CD1c-positive myeloid dendritic cell (primary cell): Measurements from ENCODE around the gene FCRL1.
A peak's percentile ranks its signal among the peaks of the same experiment; 100 is the strongest.

Experiments used
- DNase-seq: peaks from one replicate; pipeline ENCODE4 v3.0.0-alpha.2; 2016; ENCODE audit errors: extremely low spot score

Gene FCRL1, protein sequence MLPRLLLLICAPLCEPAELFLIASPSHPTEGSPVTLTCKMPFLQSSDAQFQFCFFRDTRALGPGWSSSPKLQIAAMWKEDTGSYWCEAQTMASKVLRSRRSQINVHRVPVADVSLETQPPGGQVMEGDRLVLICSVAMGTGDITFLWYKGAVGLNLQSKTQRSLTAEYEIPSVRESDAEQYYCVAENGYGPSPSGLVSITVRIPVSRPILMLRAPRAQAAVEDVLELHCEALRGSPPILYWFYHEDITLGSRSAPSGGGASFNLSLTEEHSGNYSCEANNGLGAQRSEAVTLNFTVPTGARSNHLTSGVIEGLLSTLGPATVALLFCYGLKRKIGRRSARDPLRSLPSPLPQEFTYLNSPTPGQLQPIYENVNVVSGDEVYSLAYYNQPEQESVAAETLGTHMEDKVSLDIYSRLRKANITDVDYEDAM

GRCh38 chr1:157819896-157820295 is at the start of gene FCRL1:
Gene FCRL1, minus strand, starts transcription at chr1:157820120. Its CDS starts 83 bp downstream, at chr1:157820037.
- DNase-seq = peak; percentile 38

GRCh38 chr1:157868654-157869053 is 48.7 kb upstream of the FCRL1 start:
- no peak for DNase-seq

- DNase-seq = no peak
Observed at GRCh38 chr1:157862114-157863070, 42.5 kb upstream of the FCRL1 start.

DNA sequence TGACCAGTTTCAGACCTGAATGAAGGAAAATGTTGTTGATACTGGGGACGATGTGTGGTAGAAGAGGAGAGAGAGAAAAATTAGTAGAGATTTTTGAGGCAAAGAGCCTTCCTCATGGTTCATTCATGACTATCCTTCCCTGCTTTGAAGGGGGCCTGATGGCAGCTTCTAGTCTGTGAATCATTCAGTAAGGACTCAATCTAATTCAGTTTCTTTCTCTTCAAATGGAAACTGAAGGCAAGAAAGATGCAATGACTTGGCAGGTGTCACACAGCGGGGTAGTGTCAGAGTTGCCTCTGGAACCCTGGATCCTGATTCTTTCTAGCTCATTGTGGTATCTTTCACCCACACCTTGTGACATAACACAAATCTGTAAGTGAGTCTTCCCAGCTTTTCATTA is 36.6 kb upstream of the FCRL1 start:
- no peak for DNase-seq

DNA sequence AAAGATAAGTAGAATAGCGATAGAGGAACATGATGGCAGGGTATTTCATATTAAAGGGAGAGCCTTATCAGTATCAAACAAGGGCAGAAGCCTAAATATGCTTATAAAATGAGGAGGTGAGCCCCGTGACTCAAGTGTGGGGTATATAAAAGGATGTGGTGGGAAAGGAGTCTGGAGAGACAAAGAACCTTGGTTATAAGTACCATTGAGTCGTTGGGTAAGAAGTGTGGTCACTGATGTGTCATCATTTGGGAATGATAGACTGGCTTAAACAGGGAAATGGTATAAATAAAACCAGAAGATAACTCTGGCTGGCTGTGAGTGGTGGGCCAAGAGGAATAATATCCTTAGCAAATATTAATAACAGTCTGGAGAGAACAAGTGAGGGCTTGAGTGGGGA is 32.6 kb upstream of the FCRL1 start:
- DNase-seq = no peak

- DNase-seq = peak; percentile 45
Observed at GRCh38 chr1:157849229-157849875, 29.4 kb upstream of the FCRL1 start.

DNA sequence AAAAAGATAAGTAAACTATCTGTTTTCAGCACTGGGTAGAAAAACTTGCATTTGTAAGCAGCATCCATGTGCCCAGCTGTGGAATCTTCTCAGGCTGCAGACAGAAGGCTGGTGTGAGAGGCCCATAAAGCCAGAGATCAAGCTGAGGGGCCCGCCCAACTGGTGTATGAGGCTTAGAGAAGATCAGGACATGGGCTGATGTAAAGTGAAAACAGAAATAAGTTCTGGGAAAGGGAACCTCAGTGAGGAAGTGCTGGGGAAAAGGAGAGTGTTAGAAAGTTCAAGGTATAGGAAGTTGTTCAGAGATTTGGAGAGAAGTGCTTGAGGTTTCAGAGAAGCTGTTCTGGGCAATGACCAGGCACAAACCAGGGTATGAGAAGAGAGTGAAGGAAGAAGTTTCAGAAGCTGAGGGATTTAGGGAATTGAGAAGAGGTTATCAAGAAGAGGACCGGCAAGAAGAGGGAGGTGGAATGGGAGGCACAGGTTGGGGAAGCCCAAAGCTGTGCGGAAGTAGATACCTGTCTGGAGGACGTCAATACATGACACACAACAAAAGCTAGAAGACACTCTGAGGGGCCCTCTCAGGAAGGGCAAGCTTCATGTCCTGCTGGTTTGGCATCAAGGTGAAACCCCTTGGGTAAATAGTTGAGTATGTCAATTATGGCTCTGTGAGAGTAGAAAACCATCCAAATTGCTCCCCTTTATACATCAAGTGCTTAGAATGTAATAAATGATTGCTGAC is 24.3 kb upstream of the FCRL1 start:
- DNase-seq = peak; percentile 64

GRCh38 chr1:157842939-157843338 is 23.0 kb upstream of the FCRL1 start:
- DNase-seq = no peak

DNA sequence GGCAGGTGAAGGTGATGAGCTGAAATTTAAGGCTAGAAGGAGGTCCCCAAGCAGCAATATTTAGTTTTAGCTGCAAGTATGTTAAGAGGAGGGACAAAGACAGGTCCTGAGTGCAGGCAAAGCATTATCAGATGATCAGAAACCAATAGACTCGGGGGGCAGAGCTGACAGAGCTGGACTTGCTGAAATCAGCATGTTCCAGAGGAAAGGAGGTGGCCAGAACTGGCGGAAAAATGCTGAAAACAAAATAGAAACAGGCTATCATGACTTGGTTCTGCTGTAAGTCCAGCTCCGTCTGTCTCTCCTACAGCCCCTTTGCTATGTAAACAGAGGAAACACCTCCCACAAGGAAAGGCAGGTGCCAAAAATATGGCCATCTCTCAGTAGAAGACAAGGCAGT is 21.8 kb upstream of the FCRL1 start, which contains the start of gene CD5L:
TSS of gene CD5L (minus strand) at position 101 of the 400 bp plus-strand sequence. CDS start 107 bp downstream, outside the sequence.
- DNase-seq = no peak

GRCh38 chr1:157838966-157839365 is 19.0 kb upstream of the FCRL1 start:
- DNase-seq = no peak

DNA sequence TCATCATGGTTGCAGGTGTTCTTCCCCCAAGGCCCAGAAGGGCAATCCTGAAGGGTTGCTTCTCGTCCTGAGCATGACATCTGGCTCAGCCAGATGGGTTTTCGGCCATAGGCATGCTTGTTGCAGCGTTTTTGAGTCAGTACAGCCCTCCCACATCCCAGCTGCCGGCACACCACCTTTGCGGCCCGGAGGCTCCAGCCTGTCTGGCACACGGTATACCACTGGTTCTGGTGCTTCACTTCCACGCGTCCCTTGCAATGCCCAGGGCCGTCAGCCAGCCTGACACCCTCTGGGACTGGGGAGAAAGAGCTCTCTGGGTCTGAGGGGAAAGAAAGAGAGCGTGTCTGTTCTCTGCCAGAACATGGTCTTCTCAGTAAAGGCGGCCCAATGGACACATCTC is 14.5 kb upstream of the FCRL1 start:
- DNase-seq = no peak

DNA sequence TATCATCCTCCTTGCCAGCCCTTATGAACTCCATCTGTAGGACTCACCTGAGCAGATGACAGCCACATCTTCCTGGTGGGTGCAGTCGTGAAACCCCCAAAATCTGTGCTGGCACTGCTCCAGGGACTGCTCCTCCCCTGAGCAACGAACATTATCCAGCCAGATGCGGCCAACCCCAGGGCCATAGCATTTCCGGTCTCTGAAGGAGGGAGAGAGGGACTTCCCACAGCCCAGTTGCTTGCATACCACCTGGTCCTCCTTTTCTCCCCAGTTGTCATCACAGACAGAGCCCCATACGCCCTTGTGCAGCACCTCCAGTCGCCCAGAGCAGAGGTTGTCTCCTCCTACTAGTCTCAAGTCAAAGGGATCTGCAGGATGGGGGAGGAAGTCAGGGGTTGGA is 13.2 kb upstream of the FCRL1 start:
- no peak for DNase-seq

- DNase-seq = no peak
Observed at GRCh38 chr1:157831968-157832626, 12.2 kb upstream of the FCRL1 start.

- DNase-seq = no peak
Observed at GRCh38 chr1:157830887-157831286, 11.0 kb upstream of the FCRL1 start.

DNA sequence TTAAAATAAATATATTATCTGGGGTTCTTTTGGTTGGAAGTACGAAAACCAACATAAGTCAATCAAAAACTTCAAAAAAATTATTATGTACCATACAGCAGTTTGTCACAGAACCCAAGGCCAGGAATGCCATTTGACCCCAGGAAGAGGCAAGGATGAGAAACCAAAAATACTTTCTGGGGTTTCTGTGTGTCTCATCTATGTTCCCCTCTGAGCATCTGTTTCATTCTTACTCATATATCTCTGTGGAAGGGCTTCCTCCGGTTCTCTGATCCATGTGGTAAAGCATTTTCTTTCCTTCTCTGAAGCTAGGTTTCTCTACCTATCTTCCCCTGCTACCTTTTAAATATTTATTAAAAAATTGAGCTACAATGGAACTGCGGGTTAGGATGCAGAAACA is 9.8 kb upstream of the FCRL1 start:
- DNase-seq = no peak

- DNase-seq = no peak
Observed at GRCh38 chr1:157829210-157829609, 9.3 kb upstream of the FCRL1 start.

DNA sequence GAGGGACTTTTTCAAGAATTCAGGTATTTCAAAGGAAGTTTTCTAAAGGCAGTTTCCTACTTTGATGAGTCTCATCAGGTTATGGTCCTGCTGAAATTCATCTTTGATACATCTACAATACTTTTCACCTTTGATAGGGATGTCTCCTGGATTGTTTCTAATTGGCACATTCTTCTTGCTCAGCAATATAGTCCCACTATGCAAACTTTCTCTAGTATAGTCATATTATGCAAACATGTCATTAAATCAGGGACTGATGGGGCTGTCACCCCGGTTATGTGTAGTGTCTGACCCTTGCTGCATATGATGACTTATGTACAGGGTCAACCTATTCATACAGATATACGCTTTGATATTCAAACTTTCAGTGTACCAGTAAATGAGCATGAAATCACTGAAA is 379 bp upstream of the FCRL1 start:
- no peak for DNase-seq

DNA sequence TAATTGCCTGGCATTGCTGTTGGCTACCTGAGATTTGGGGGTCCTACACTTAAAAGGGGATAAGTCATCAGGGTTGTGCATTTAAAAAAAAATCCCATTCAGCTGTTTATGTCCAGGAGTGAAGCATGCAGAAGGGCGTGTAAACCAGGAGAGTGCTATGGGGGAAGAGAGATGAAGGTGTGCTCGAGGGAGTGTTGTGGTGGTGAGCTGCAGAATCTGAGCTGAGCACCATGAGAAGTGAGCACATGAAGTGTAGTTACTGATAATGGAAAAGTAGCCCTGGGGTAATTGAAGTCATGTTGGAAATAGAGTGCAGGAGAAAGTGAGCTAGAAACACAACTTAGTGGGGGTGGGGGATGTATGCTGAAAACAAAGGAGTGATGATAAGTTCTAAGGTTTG is 705 bp downstream of the FCRL1 start:
- no peak for DNase-seq

- DNase-seq = no peak
Observed at GRCh38 chr1:157813269-157813668, 6.7 kb downstream of the FCRL1 start.

- no peak for DNase-seq
Observed at GRCh38 chr1:157806431-157807149, 13.3 kb downstream of the FCRL1 start.
